ENCODE results near the gene STXBP1. TPM values are rescaled to one million over a fixed set of nuclear protein-coding genes. Genes with fewer than 3 reads are reported as not detected.

STXBP1 gene
- total and polyA plus RNA-seq, 2 experiments from 2014 or later = 28.5 to 43.7 TPM

GRCh38 chr9:127652733-127653132 lies 40.7 kb downstream of the STXBP1 start:
- no peak overlapping the region for H3K9ac ChIP-seq
- no peaks in the 10 kb centered on the region for H3K9me2 ChIP-seq (ENCODE audit: insufficient read depth)
- H3K4me1 ChIP-seq (ENCODE audit: insufficient read depth) = no peaks in the 10 kb centered on the region
- H3F3A ChIP-seq (ENCODE audit: insufficient read depth) = no peaks in the 10 kb centered on the region
- H3K27ac ChIP-seq = no peak overlapping the region
- H3K9me3 ChIP-seq (ENCODE audit: low read depth) = no peaks in the 10 kb centered on the region
- no peak for DNase-seq
- TF ChIP-seq EZH2phosphoT487 (IDR thresholded peaks at IDR 0.05; ENCODE audit: insufficient read depth, low read depth) (no peak), EZH2 (IDR thresholded peaks at IDR 0.05; ENCODE audit: insufficient read depth, poor library complexity, severe bottlenecking) (no peak)
- H2AFZ ChIP-seq = no peak overlapping the region
- H4K20me1 ChIP-seq (ENCODE audit: insufficient read depth) = no peaks in the 10 kb centered on the region
- WGBS, 2 experiments (ENCODE audit: low coverage in 1 of 2, low lambda C conversion rate in 2 of 2, missing lambda C conversion rate in 2 of 2) = 63 to 67% methylated on average over 3 of the region's 3 CpGs
- H3K27me3 ChIP-seq (replicated peaks; ENCODE audit: insufficient read depth) = no peaks in the 10 kb centered on the region
- H3K36me3 ChIP-seq (ENCODE audit: low read depth) = peaks cover 12% of the 10 kb centered on the region
- no peak overlapping the region for H3K4me3 ChIP-seq
- no peak overlapping the region for H3K4me2 ChIP-seq (ENCODE audit: unreplicated experiment)
- in situ Hi-C loops (cut with MboI) = no loop called here
- peaks cover 10% of the 10 kb centered on the region; the same call in 1 of the 2 replicates for H3K79me2 ChIP-seq (ENCODE audit: insufficient read depth)

GRCh38 chr9:127654619-127655018 lies 42.5 kb downstream of the STXBP1 start:
- TF ChIP-seq EZH2phosphoT487 (IDR thresholded peaks at IDR 0.05; ENCODE audit: insufficient read depth, low read depth) (no peak), EZH2 (IDR thresholded peaks at IDR 0.05; ENCODE audit: insufficient read depth, poor library complexity, severe bottlenecking) (no peak)
- Histone ChIP-seq H3K9me2 (ENCODE audit: insufficient read depth) (no peaks in the 10 kb centered on the region), H3K9ac (no peak overlapping the region), H2AFZ (no peak overlapping the region), H3F3A (ENCODE audit: insufficient read depth) (no peaks in the 10 kb centered on the region), H3K36me3 (ENCODE audit: low read depth) (peaks cover 14% of the 10 kb centered on the region), H4K20me1 (ENCODE audit: insufficient read depth) (no peaks in the 10 kb centered on the region), H3K4me3 (no peak overlapping the region), H3K9me3 (ENCODE audit: low read depth) (no peaks in the 10 kb centered on the region), H3K4me2 (ENCODE audit: unreplicated experiment) (no peak overlapping the region), H3K4me1 (ENCODE audit: insufficient read depth) (no peaks in the 10 kb centered on the region), H3K27me3 (replicated peaks; ENCODE audit: insufficient read depth) (no peaks in the 10 kb centered on the region), H3K27ac (no peak overlapping the region), H3K79me2 (ENCODE audit: insufficient read depth) (0 out of 2 replicates have a peak, but pooled peaks cover 4% of the 10 kb centered on the region)
- DNase-seq = no peak
- in situ Hi-C loops (cut with MboI) = no loop called here
- 69 to 74% methylated on average over 5 of the region's 5 CpGs for WGBS, 2 experiments (ENCODE audit: low coverage in 1 of 2, low lambda C conversion rate in 2 of 2, missing lambda C conversion rate in 2 of 2)

- Histone ChIP-seq H3K9me3 (ENCODE audit: low read depth) (no peaks in the 10 kb centered on the region), H3K27ac (no peak overlapping the region), H3K4me1 (ENCODE audit: insufficient read depth) (no peaks in the 10 kb centered on the region), H4K20me1 (ENCODE audit: insufficient read depth) (no peaks in the 10 kb centered on the region), H2AFZ (no peak overlapping the region), H3K79me2 (ENCODE audit: insufficient read depth) (no peaks in the 10 kb centered on the region), H3K9ac (no peak overlapping the region), H3K4me2 (ENCODE audit: unreplicated experiment) (no peak overlapping the region), H3K36me3 (ENCODE audit: low read depth) (peaks cover 42% of the 10 kb centered on the region), H3K9me2 (ENCODE audit: insufficient read depth) (no peaks in the 10 kb centered on the region), H3F3A (ENCODE audit: insufficient read depth) (no peaks in the 10 kb centered on the region), H3K27me3 (replicated peaks; ENCODE audit: insufficient read depth) (no peaks in the 10 kb centered on the region), H3K4me3 (no peak overlapping the region)
- in situ Hi-C loops (cut with MboI) = no loop called here
- DNase-seq = no peak
- TF ChIP-seq EZH2 (IDR thresholded peaks at IDR 0.05; ENCODE audit: insufficient read depth, poor library complexity, severe bottlenecking) (no peak), EZH2phosphoT487 (IDR thresholded peaks at IDR 0.05; ENCODE audit: insufficient read depth, low read depth) (no peak)
- WGBS, 2 experiments (ENCODE audit: low coverage in 1 of 2, low lambda C conversion rate in 2 of 2, missing lambda C conversion rate in 2 of 2) = 67 to 72% methylated on average over 5 of the region's 5 CpGs
These were observed 46.4 kb downstream of the STXBP1 start for GRCh38 chr9:127658428-127658827.

GRCh38 chr9:127660886-127661741 lies 49.0 kb downstream of the STXBP1 start:
- Histone ChIP-seq H3K9ac (no peak overlapping the region), H3K9me2 (ENCODE audit: insufficient read depth) (no peaks in the 10 kb centered on the region), H3K79me2 (ENCODE audit: insufficient read depth) (no peaks in the 10 kb centered on the region), H2AFZ (no peak overlapping the region), H3K9me3 (ENCODE audit: low read depth) (no peaks in the 10 kb centered on the region), H3K4me3 (no peak overlapping the region), H4K20me1 (ENCODE audit: insufficient read depth) (no peaks in the 10 kb centered on the region), H3K4me2 (ENCODE audit: unreplicated experiment) (no peak overlapping the region), H3K27me3 (replicated peaks; ENCODE audit: insufficient read depth) (no peaks in the 10 kb centered on the region), H3K36me3 (ENCODE audit: low read depth) (peaks cover 38% of the 10 kb centered on the region; the same call in 1 of the 2 replicates), H3K4me1 (ENCODE audit: insufficient read depth) (no peaks in the 10 kb centered on the region), H3K27ac (no peak overlapping the region), H3F3A (ENCODE audit: insufficient read depth) (no peaks in the 10 kb centered on the region; the same call in 1 of the 2 replicates)
- TF ChIP-seq EZH2 (IDR thresholded peaks at IDR 0.05; ENCODE audit: insufficient read depth, poor library complexity, severe bottlenecking) (no peak), EZH2phosphoT487 (IDR thresholded peaks at IDR 0.05; ENCODE audit: insufficient read depth, low read depth) (no peak)
- no peak for DNase-seq
- in situ Hi-C loops (cut with MboI) = no loop called here
- 73 to 76% methylated on average over 13 of the region's 13 CpGs for WGBS, 2 experiments (ENCODE audit: low coverage in 1 of 2, low lambda C conversion rate in 2 of 2, missing lambda C conversion rate in 2 of 2)

All from GM23248 (cell line).